Mucosa of stomach (tissue), 1 donor: ENCODE data around the gene TRMT61A.

Source experiments
- H3K27me3 ChIP-seq: one replicate; pipeline ENCODE4 v1.7.0; 2013; ENCODE audit warnings: mild to moderate bottlenecking, low read length; ENCODE audit not compliant: control insufficient read depth, insufficient read depth
- H3K36me3 ChIP-seq: one replicate; pipeline ENCODE4 v1.7.0; 2013; ENCODE audit warnings: low read length; ENCODE audit not compliant: control insufficient read depth, insufficient read depth
- H3K4me1 ChIP-seq: one replicate; pipeline ENCODE4 v1.7.0; 2013; ENCODE audit warnings: mild to moderate bottlenecking, low read length; ENCODE audit not compliant: control insufficient read depth, insufficient read depth
- H3K4me3 ChIP-seq: one replicate; pipeline ENCODE4 v1.7.0; 2013; ENCODE audit warnings: low read length
- H3K9ac ChIP-seq: one replicate; pipeline ENCODE4 v1.7.0; 2013; ENCODE audit warnings: mild to moderate bottlenecking, low read length, moderate library complexity
- H3K9me3 ChIP-seq: one replicate; pipeline ENCODE4 v1.7.0; 2013; ENCODE audit warnings: mild to moderate bottlenecking, low read length, moderate library complexity; ENCODE audit not compliant: control insufficient read depth
- donor health status: Pancreatic carcinoma.

TRMT61A gene

GRCh38 chr14:103562429-103563225 is 33.6 kb downstream of the TRMT61A start, which contains the start of the genes BAG5 and COA8:
BAG5 (minus strand) TSS chr14:103562657; CDS start chr14:103561164, 1,493 bp downstream.
COA8 (plus strand) TSS chr14:103562960; CDS start chr14:103563002, 42 bp downstream.
- Histone ChIP-seq H3K9ac (peak within 1 kb of the TSS; percentile 81), H3K4me3 (peak within 1 kb of the TSS; percentile 85), H3K36me3 (peaks cover 4% of the 10 kb centered on the region), H3K9me3 (no peaks in the 10 kb centered on the region), H3K4me1 (peaks cover 16% of the 10 kb centered on the region), H3K27me3 (no peaks in the 10 kb centered on the region)

- Histone ChIP-seq H3K4me1 (peaks cover 16% of the 10 kb centered on the region), H3K9ac (peak overlapping the region; percentile 81), H3K36me3 (peaks cover 2% of the 10 kb centered on the region), H3K27me3 (no peaks in the 10 kb centered on the region), H3K9me3 (no peaks in the 10 kb centered on the region), H3K4me3 (peak overlapping the region; percentile 85)
These were observed 34.2 kb downstream of the TRMT61A start for GRCh38 chr14:103563226-103563620.

GRCh38 chr14:103563844-103564505 is 35.0 kb downstream of the TRMT61A start:
- H3K27me3 ChIP-seq = no peaks in the 10 kb centered on the region
- H3K9ac ChIP-seq = peak overlapping the region; percentile 81
- no peaks in the 10 kb centered on the region for H3K9me3 ChIP-seq
- peaks cover 10% of the 10 kb centered on the region for H3K4me1 ChIP-seq
- H3K4me3 ChIP-seq = no peak overlapping the region
- H3K36me3 ChIP-seq = no peaks in the 10 kb centered on the region

GRCh38 chr14:103568952-103569351 is 40.0 kb downstream of the TRMT61A start:
- Histone ChIP-seq H3K9ac (no peak overlapping the region), H3K36me3 (no peaks in the 10 kb centered on the region), H3K9me3 (no peaks in the 10 kb centered on the region), H3K27me3 (no peaks in the 10 kb centered on the region), H3K4me3 (no peak overlapping the region), H3K4me1 (peaks cover 9% of the 10 kb centered on the region)

- H3K27me3 ChIP-seq = no peaks in the 10 kb centered on the region
- H3K4me1 ChIP-seq = peaks cover 14% of the 10 kb centered on the region
- H3K9me3 ChIP-seq = no peaks in the 10 kb centered on the region
- no peaks in the 10 kb centered on the region for H3K36me3 ChIP-seq
- H3K9ac ChIP-seq = no peak overlapping the region
- H3K4me3 ChIP-seq = no peak overlapping the region
These were observed 40.4 kb downstream of the TRMT61A start for GRCh38 chr14:103569408-103569807.

GRCh38 chr14:103574104-103574503 is 45.1 kb downstream of the TRMT61A start:
- peaks cover 27% of the 10 kb centered on the region for H3K4me1 ChIP-seq
- H3K9me3 ChIP-seq = no peaks in the 10 kb centered on the region
- H3K9ac ChIP-seq = peak overlapping the region; percentile 7
- H3K36me3 ChIP-seq = no peaks in the 10 kb centered on the region
- H3K4me3 ChIP-seq = no peak overlapping the region
- H3K27me3 ChIP-seq = no peaks in the 10 kb centered on the region

- Histone ChIP-seq H3K9ac (peak overlapping the region; percentile 7), H3K27me3 (no peaks in the 10 kb centered on the region), H3K36me3 (no peaks in the 10 kb centered on the region), H3K9me3 (no peaks in the 10 kb centered on the region), H3K4me3 (no peak overlapping the region), H3K4me1 (peaks cover 27% of the 10 kb centered on the region)
These were observed 45.8 kb downstream of the TRMT61A start for GRCh38 chr14:103574707-103575285.

- Histone ChIP-seq H3K9ac (peak overlapping the region; percentile 44), H3K4me1 (peaks cover 27% of the 10 kb centered on the region), H3K9me3 (no peaks in the 10 kb centered on the region), H3K36me3 (no peaks in the 10 kb centered on the region), H3K27me3 (no peaks in the 10 kb centered on the region), H3K4me3 (no peak overlapping the region)
These were observed 47.5 kb downstream of the TRMT61A start for GRCh38 chr14:103576371-103577024.

- Histone ChIP-seq H3K4me3 (no peak overlapping the region), H3K4me1 (peaks cover 24% of the 10 kb centered on the region), H3K9me3 (no peaks in the 10 kb centered on the region), H3K36me3 (no peaks in the 10 kb centered on the region), H3K27me3 (no peaks in the 10 kb centered on the region), H3K9ac (no peak overlapping the region)
These were observed 49.5 kb downstream of the TRMT61A start for GRCh38 chr14:103578401-103579075.

- Histone ChIP-seq H3K36me3 (no peaks in the 10 kb centered on the region), H3K4me1 (peaks cover 14% of the 10 kb centered on the region), H3K4me3 (no peak overlapping the region), H3K9ac (no peak overlapping the region), H3K27me3 (no peaks in the 10 kb centered on the region), H3K9me3 (no peaks in the 10 kb centered on the region)
These were observed 52.2 kb downstream of the TRMT61A start for GRCh38 chr14:103581206-103581605.

GRCh38 chr14:103581954-103582703 is 53.1 kb downstream of the TRMT61A start:
- Histone ChIP-seq H3K4me3 (no peak overlapping the region), H3K9ac (no peak overlapping the region), H3K36me3 (no peaks in the 10 kb centered on the region), H3K4me1 (peaks cover 8% of the 10 kb centered on the region), H3K27me3 (no peaks in the 10 kb centered on the region), H3K9me3 (no peaks in the 10 kb centered on the region)
